Endodermal cell (in vitro differentiated cells): ENCODE results near the gene TOGARAM1. TPM values are rescaled to one million over a fixed set of nuclear protein-coding genes. Genes with fewer than 3 reads are reported as not detected.

ENCODE experiments used
- DNase-seq: peaks from one replicate; pipeline ENCODE4 v3.0.0-alpha.2; 2017
- H3K27ac ChIP-seq: 2 replicates; pipeline ENCODE4 v1.5.1; 2013; ENCODE audit warnings: mild to moderate bottlenecking, low read depth, low read length, moderate library complexity
- H3K27me3 ChIP-seq: 2 replicates; pipeline ENCODE4 v1.6.1; 2013; ENCODE audit warnings: mild to moderate bottlenecking, low read length, moderate library complexity; ENCODE audit not compliant: insufficient read depth, control insufficient read depth, poor library complexity, severe bottlenecking
- H3K36me3 ChIP-seq: 2 replicates; pipeline ENCODE4 v1.7.0; 2013; ENCODE audit warnings: mild to moderate bottlenecking, low read length, moderate library complexity; ENCODE audit not compliant: control insufficient read depth, insufficient read depth
- H3K4me1 ChIP-seq: one replicate; pipeline ENCODE4 v1.7.0; 2013; ENCODE audit warnings: low read length; ENCODE audit not compliant: control insufficient read depth, insufficient read depth
- H3K4me3 ChIP-seq: 2 replicates; pipeline ENCODE4 v1.5.1; 2013; ENCODE audit warnings: mild to moderate bottlenecking, low read length, moderate library complexity
- H3K9ac ChIP-seq: 2 replicates; pipeline ENCODE4 v1.6.1; 2013; ENCODE audit warnings: mild to moderate bottlenecking, low read length, moderate library complexity; ENCODE audit not compliant: poor library complexity, severe bottlenecking; ENCODE audit errors: extremely low read depth
- H3K9me3 ChIP-seq: 2 replicates; pipeline ENCODE4 v1.6.1; 2013; ENCODE audit warnings: mild to moderate bottlenecking, low read length, moderate library complexity; ENCODE audit not compliant: control insufficient read depth
- H3K27ac Mint-ChIP-seq: 2 replicates; pipeline ENCODE4 v1.8.0; 2020; ENCODE audit warnings: mixed read lengths
- H3K27me3 Mint-ChIP-seq: 2 replicates; pipeline ENCODE4 v1.8.0; 2021; ENCODE audit warnings: mild to moderate bottlenecking, mixed read lengths; ENCODE audit not compliant: insufficient read depth
- H3K36me3 Mint-ChIP-seq: 2 replicates; pipeline ENCODE4 v1.8.0; 2020; ENCODE audit warnings: low read depth, mixed read lengths
- H3K4me1 Mint-ChIP-seq: 2 replicates; pipeline ENCODE4 v1.8.0; 2020; ENCODE audit warnings: mixed read lengths
- H3K4me3 Mint-ChIP-seq: 2 replicates; pipeline ENCODE4 v1.8.0; 2020; ENCODE audit warnings: mild to moderate bottlenecking, moderate library complexity, mixed read lengths
- H3K9me3 Mint-ChIP-seq: 2 replicates; pipeline ENCODE4 v1.8.0; 2020; ENCODE audit warnings: mild to moderate bottlenecking, mixed read lengths
- CTCF ChIP-seq: fragments of 200-600 bp; sonication (generic); conservative IDR thresholded peaks from 2 replicates; pipeline ENCODE4 v1.5.0; 2021; ENCODE audit warnings: antibody characterized with exemption, mild to moderate bottlenecking
- WGBS, 2 experiments: methylation state at CpG; one replicate each; pipeline versions ENCODE4 v1.1.5 to v1.1.7; 2013; ENCODE audit warnings: missing lambda C conversion rate in 2 of 2, mixed read lengths in 1 of 2; ENCODE audit not compliant: insufficient coverage in 1 of 2, insufficient read length in 1 of 2; 5-methylcytosine and 5-hydroxymethylcytosine counted together
- total RNA-seq, 2 donors: library from RNA; stranded (reverse); fragmentation: NEBNext Ultra II Directional in 1 of 2; extraction: Animal tissue kit (Norgen Biotek cat#: 25700) in 1 of 2; gene quantifications; 2 replicates in 1 of 2; 3 replicates in 1 of 2; pipeline ENCODE4 v1.2.1, GENCODE V29; 2021

TOGARAM1 gene
- total RNA-seq, 2 donors from 2014 or later: 12.3 to 13.7 TPM

GRCh38 chr14:44963044-44963528 lies 1.1 kb downstream of the TOGARAM1 start:
- H3K27ac Mint-ChIP-seq: no peak overlapping the region
- peak overlapping the region; percentile 99 for H3K4me3 ChIP-seq
- peak; percentile 8 for TF ChIP-seq CTCF
- H3K9ac ChIP-seq: peak overlapping the region; percentile 74
- 6% methylated on average over 12 to 13 of the region's 13 CpGs for WGBS, 2 experiments
- H3K27me3 ChIP-seq: no peaks in the 10 kb centered on the region
- peak overlapping the region; percentile 91 for H3K27ac ChIP-seq
- H3K9me3 ChIP-seq: no peaks in the 10 kb centered on the region
- H3K4me3 Mint-ChIP-seq: no peak overlapping the region
- peaks cover 3% of the 10 kb centered on the region for H3K9me3 Mint-ChIP-seq
- no peak for DNase-seq
- H3K4me1 ChIP-seq: peaks cover 5% of the 10 kb centered on the region
- H3K4me1 Mint-ChIP-seq: peaks cover 50% of the 10 kb centered on the region
- H3K27me3 Mint-ChIP-seq: no peaks in the 10 kb centered on the region
- peaks cover 13% of the 10 kb centered on the region for H3K36me3 Mint-ChIP-seq
- no peaks in the 10 kb centered on the region for H3K36me3 ChIP-seq

GRCh38 chr14:44963775-44964380 lies 1.9 kb downstream of the TOGARAM1 start:
- Histone ChIP-seq H3K27me3 (no peaks in the 10 kb centered on the region), H3K4me3 (peak overlapping the region; percentile 99), H3K36me3 (no peaks in the 10 kb centered on the region), H3K9ac (peak overlapping the region; percentile 74), H3K4me1 (peaks cover 5% of the 10 kb centered on the region), H3K27ac (no peak overlapping the region), H3K9me3 (no peaks in the 10 kb centered on the region)
- 17 to 20% methylated on average over 6 to 7 of the region's 7 CpGs for WGBS, 2 experiments
- Mint-ChIP-seq H3K4me3 (no peak overlapping the region), H3K36me3 (peaks cover 19% of the 10 kb centered on the region), H3K27ac (no peak overlapping the region), H3K4me1 (peaks cover 48% of the 10 kb centered on the region), H3K9me3 (peaks cover 3% of the 10 kb centered on the region), H3K27me3 (no peaks in the 10 kb centered on the region)
- DNase-seq: peak; percentile 62
- no peak for TF ChIP-seq CTCF

- Histone ChIP-seq H3K9me3 (no peaks in the 10 kb centered on the region), H3K4me3 (peak overlapping the region; percentile 78), H3K4me1 (no peaks in the 10 kb centered on the region), H3K27me3 (no peaks in the 10 kb centered on the region), H3K27ac (no peak overlapping the region), H3K9ac (no peak overlapping the region), H3K36me3 (no peaks in the 10 kb centered on the region)
- WGBS, 2 experiments: 83 to 93% methylated on average over 2 to 4 of the region's 4 CpGs
- no peak for DNase-seq
- Mint-ChIP-seq H3K4me3 (no peak overlapping the region), H3K36me3 (peaks cover 36% of the 10 kb centered on the region), H3K4me1 (peaks cover 42% of the 10 kb centered on the region), H3K27ac (peak overlapping the region; percentile 50), H3K27me3 (no peaks in the 10 kb centered on the region), H3K9me3 (peaks cover 5% of the 10 kb centered on the region)
- no peak for TF ChIP-seq CTCF
These were observed 4.8 kb downstream of the TOGARAM1 start for GRCh38 chr14:44966601-44967336.
